Tibial nerve (tissue), 4 donors: ENCODE measurements around the gene CHST13.

Experiments used
- CTCF ChIP-seq, 5 experiments: fragments of 200-600 bp in 3 of 5; fragments of 450-650 bp in 2 of 5; sonication (generic) in 3 of 5; IDR thresholded peaks; one replicate each; pipeline ENCODE4 v1.5.1; 2016 to 2019; ENCODE audit warnings: antibody characterized with exemption in 5 of 5, mild to moderate bottlenecking in 3 of 5, moderate library complexity in 2 of 5
- EP300 ChIP-seq, 2 donors: sonication (generic); formaldehyde crosslinking; IDR thresholded peaks; one replicate each; pipeline ENCODE4 v1.6.1; 2017; ENCODE audit warnings: antibody characterized with exemption in 2 of 2, mild to moderate bottlenecking in 1 of 2
- POLR2A ChIP-seq, 2 donors: fragments of 450-650 bp; IDR thresholded peaks; one replicate each; pipeline ENCODE4 v1.6.1; 2017; ENCODE audit warnings: antibody characterized with exemption in 2 of 2, mild to moderate bottlenecking in 2 of 2, moderate library complexity in 2 of 2

GRCh38 chr3:126483321-126483761 lies 40.6 kb upstream of the CHST13 start:
- TF ChIP-seq POLR2A (IDR thresholded peaks at IDR 0.05) (no peak), CTCF (IDR thresholded peaks at IDR 0.05) (no peak), EP300 (IDR thresholded peaks at IDR 0.05) (no peak)
